Activated naive CD4-positive, alpha-beta T cell treated with Interleukin-2 at 50 U/mL for 16 hours (primary cell): ENCODE data around the gene TBC1D22A.

Source experiments
- DNase-seq: peaks from one replicate; pipeline ENCODE4 v3.0.0-alpha.2; 2020

Gene TBC1D22A

GRCh38 chr22:47019012-47019790 lies 256.8 kb downstream of the TBC1D22A start:
- DNase-seq, result no peak

GRCh38 chr22:47020166-47020565 lies 257.7 kb downstream of the TBC1D22A start:
- DNase-seq, result no peak

DNA sequence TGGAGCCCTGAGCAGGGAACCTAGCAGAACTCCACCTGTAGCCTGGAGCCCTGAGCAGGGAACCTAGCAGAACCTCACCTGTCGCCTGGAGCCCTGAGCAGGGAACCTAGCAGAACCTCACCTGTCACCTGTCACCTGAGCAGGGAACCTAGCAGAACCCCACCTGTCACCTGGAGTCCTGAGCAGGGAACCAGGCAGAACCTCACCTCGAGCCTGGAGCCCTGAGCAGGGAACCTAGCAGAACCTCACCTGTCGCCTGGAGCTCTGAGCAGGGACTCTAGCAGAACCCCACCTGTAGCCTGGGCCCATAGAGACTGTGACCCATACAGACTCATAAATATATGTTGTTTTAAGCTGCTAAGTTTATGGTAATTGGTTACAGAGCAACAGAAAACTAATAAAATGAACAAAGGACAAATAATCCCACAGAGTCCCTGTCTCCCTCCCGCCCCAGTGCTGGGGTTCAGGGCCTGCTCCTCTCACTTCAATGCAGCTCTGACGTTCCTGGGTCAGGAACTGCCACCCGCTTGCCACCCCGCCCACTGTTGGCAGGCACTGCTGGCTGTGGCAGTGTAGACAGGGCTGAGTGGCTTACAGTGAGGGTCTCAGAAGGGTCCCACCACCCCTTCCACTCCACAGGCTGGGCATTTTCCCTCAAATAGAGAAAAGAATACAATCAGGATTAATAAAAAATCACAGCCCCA lies 259.1 kb downstream of the TBC1D22A start:
- DNase-seq, result no peak

DNA sequence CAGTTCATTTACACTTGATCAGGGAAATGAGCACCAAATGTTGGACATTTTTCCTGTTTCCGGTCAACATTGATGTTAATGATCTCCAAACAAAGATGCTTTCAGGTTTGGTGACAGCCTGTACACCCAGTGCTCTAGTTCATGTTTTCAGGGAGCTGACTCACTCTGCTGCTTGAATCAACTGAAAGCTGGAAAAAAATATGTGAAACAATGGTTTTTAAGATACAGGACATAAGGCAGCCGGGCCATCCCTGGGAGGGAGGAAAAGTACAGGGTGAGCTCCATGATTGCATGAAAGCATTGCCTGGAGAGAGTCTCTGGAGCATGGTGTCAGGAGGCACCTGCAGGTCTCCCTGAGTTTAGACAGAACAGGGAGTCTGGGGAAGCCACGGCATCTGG lies 259.6 kb downstream of the TBC1D22A start:
- no peak for DNase-seq

DNA sequence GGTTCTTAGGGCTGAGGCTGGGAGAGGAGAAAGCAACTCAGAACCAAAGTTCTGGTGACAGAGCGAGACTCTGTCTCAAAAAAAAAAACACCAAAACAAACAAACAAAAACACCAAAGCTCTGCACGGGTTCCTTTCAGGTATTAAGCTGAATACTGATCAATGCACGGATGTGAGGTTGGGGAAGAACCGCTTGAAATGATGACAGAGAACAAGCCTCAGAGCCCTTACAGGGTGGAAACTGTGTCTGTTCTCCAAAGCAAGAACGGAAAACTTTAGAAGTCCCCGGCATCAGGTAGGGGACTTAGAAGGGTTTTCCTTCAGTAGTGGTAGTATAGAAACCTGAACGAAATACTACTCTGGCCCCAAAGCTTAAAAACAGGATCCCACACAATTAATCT lies 260.0 kb downstream of the TBC1D22A start:
- DNase-seq, result no peak

GRCh38 chr22:47023871-47024270 lies 261.4 kb downstream of the TBC1D22A start:
- no peak for DNase-seq

DNA sequence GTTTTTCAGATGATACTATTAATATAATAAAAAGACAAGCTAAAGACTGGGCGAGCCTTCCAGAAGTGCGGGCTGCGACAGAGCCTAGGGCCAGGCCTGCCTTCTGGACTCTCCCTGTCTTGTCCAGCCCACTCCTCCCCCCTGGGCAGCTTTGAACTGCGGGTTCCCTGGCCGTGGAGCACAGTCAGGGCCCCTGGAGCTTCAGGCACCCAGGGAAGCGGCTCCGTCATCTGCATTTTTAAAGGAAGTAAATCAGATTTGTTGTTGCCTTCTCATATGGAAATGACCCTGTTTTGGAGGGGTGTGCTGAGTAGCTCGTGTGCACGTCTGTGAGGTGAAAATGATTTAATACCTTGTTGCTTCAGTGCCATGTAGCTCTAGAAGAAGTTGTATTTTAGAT lies 265.3 kb downstream of the TBC1D22A start:
- no peak for DNase-seq

DNA sequence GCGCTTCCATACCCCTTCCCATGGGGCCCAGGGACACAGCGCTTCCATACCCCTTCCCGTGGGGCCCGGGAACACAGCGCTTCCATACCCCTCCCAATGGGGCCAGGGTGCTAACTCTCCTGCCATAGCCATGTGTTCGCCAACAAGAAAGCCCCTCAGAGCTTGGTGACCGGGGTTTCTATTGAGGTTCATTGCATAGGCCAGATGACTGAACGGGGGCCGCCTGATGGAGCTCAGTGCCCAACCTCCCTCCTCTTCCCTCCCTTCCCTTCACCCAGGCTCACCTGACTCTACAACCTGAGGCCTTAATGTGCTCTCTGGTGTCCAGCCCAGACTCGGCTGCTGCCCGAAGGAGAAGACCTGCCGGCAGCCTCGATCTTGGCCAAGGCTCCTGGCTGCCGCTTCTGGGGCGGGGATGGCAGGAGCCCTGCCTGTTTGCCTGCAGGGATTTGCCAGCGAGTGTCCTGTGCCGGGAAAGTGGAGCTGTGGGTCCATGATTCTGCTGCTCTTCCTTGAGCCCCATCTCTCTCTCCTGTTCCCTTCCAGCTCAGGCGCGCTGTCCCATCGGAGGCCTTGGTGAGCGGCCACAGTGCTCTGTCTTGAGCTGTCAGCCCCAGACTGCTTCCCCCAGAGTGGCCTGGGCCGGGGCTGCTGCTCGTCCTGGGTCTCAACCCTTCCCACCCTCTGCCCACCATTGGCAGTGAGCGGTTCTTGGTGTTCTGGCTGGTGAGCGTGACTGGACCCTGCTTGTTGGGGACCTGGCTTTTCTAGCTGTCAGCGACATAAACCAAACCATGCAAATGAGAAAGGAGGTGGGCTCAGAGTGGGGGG lies 267.0 kb downstream of the TBC1D22A start:
- no peak for DNase-seq

GRCh38 chr22:47030143-47030661 lies 267.8 kb downstream of the TBC1D22A start:
- no peak for DNase-seq

DNA sequence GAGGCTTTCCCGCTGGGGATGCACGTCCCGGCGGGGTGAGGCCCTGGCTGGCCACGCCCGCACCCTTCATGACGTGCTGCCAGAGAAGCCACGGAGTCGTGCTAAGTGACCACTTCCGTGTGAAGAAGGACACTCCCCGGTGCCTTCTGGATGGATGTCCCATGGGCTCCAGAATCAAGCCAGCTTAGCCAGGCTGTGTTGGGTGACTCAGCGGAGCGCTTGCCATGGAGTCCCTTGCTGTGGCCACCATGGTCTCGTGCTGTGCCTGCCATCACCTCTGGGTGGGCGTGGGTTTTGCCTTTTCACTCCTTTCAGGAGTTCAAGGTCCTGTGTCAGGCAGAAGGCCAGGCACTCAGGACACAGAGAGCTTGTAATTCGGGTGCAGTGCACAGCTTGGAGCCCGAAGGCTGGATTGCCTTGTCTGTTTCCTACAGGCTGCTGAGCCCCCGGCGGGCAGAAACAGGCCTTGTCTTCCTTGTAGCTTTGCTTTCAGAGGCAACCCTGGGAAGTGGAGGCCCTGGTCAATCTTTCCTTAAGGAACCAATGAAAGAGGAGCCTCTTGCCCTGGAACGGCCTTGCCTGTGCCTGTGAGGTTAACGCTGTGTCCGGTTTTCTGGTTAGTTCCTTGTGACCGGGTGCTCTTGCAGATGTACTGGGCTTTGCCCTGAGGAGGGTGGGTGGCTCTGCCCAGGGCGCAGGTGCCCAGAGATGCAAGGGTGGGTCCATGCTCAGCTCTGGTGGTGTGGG lies 268.6 kb downstream of the TBC1D22A start:
- DNase-seq, result no peak

DNA sequence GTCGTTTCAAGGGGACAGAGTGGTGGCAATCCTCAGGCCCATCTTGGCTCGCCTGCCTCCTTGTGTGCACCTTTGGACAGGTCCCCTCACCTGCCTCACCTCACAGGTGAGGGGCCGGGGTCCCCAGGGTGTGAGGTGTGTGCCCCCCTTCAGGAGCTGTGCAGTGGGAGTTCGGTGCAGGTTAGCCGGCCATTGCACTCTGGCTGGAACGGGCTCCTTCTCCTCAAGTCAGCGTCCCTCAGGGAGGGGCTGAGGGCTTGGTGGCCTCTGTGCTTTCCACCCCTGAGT lies 269.1 kb downstream of the TBC1D22A start:
- DNase-seq, result no peak

DNA sequence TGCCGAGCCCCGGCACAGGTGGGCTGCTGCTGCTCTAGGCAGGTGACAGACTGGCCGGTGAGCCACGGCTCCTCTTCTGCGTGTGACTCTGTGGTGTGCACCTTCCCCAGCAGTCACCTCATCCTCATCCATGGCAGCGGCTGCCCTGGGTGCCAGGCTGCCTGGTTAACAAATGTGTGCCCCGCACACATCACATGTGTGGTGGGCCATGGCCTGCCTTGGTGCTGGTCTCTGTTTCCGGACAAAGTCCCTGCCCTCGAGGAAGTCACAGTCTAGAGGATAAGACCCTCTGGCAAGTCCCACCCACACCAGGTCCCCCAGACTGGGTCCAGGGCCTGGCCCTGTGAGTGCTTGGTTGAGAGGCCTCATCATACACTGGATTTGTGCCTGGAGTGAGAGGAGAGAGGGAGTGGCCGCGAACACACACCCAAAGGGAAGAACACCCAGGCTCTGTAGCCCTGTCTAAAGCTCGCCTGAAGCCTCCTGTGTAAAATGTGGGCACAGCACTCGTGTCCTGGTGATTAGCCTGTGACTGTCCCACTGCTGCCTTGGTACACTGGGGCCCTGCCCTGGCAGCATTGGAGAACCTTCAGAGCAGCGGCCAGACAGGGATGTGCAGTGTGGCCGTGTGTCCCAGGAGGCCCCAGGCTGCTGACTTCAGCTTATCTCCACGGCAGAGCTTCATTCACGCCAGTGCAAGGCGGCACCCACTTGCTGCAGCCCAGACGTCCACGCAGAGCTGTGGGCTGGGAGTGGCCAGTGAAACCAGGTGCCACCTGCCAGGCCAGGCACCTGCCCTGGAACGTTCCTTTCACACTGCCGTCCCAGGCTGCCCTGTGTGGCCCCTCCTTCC lies 269.9 kb downstream of the TBC1D22A start:
- DNase-seq, result no peak

- no peak for DNase-seq
Measured at GRCh38 chr22:47032956-47033647, 270.7 kb downstream of the TBC1D22A start.

GRCh38 chr22:47033648-47034000 lies 271.2 kb downstream of the TBC1D22A start:
- DNase-seq, result no peak

DNA sequence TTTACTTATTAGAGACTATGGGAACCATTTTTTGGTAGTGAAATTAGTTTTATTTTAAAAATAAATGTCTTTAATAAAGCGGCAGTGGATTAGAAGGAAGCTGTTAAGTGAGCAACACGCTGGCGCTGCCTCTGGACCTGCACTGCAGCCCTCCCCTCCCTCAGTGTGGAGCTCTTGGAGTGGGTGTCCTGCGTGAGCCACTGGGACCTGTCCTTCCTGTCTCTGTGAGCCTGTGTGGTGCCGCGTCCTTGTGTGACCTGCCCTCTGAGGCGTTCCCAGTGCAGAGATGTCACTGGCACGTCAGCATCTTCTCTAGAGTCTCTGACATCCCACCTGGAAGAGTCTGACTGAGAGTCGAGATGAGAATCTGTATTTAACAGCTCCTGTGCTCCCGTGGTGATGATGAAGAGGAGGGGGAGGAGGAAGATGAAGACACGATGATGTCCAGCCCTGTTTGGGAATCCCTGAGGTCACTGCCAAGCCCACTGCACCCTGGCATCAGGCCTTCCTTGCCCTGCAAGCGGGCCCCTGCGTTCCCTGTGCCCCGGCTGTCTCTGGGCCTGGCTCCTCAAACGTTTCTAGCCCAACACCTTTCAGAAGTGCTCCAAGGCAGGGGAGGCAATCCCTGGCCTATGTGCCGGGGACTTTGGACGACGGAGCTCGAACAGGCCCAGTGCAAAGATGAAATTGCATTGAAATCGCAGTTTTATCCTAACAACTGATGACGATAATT lies 271.8 kb downstream of the TBC1D22A start:
- DNase-seq, result no peak

GRCh38 chr22:47034905-47035419 lies 272.5 kb downstream of the TBC1D22A start:
- no peak for DNase-seq

- DNase-seq, result no peak
Measured at GRCh38 chr22:47035425-47035881, 273.0 kb downstream of the TBC1D22A start.

- no peak for DNase-seq
Measured at GRCh38 chr22:47036352-47036751, 273.9 kb downstream of the TBC1D22A start.

GRCh38 chr22:47036936-47037485 lies 274.6 kb downstream of the TBC1D22A start:
- DNase-seq, result no peak
